HEK293 (cell line): Measurements from ENCODE around the gene HIPK4.

Experiments
- HOXD13 ChIP-seq: sonication (generic); formaldehyde crosslinking; IDR thresholded peaks from 2 replicates; pipeline ENCODE4 v1.8.0; 2022; ENCODE audit warnings: missing genetic modification reagents, borderline replicate concordance
- PRDM6 ChIP-seq: fragments of 450-650 bp; formaldehyde crosslinking; IDR thresholded peaks from 2 replicates; pipeline ENCODE4 v1.5.1; 2017; ENCODE audit warnings: missing biosample characterization, missing genetic modification characterization

GRCh38 chr19:40344422-40344821 is 45.6 kb downstream of the HIPK4 start:
- TF ChIP-seq HOXD13 (CRISPR knock-in tag) (no peak), PRDM6 (tag by site-specific recombination) (no peak)
